RWPE1 (cell line): ENCODE results near the gene NSMCE1.

Experiments used
- CTCF ChIA-PET: fragments of 350-600 bp; sonication (Branson Sonifier 250); formaldehyde crosslinking; extraction: SDS; loops from one replicate; lab custom pipeline; 2021; lab: Yijun Ruan, JAX
- POLR2A ChIA-PET: fragments of 400-600 bp; formaldehyde crosslinking; extraction: SDS; loops from one replicate; lab custom pipeline; 2020; ENCODE audit warnings: antibody characterized with exemption; ENCODE audit not compliant: low non-redundant PET; lab: Yijun Ruan, JAX
- DNase-seq: peaks from one replicate; pipeline ENCODE4 v3.0.0; 2012; ENCODE audit warnings: low spot score
- H3K27ac ChIP-seq: fragments of 450-650 bp; 2 replicates; pipeline ENCODE4 v1.5.1; 2017
- CTCF ChIP-seq: fragments of 450-650 bp; conservative IDR thresholded peaks from 2 replicates; pipeline ENCODE4 v1.5.1; 2017; ENCODE audit warnings: low read depth, mild to moderate bottlenecking

NSMCE1 gene, protein sequence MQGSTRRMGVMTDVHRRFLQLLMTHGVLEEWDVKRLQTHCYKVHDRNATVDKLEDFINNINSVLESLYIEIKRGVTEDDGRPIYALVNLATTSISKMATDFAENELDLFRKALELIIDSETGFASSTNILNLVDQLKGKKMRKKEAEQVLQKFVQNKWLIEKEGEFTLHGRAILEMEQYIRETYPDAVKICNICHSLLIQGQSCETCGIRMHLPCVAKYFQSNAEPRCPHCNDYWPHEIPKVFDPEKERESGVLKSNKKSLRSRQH

GRCh38 chr16:27268376-27269299, at the start of gene NSMCE1:
NSMCE1 (minus strand) TSS chr16:27268772; CDS start chr16:27257570, 11,202 bp downstream.
- H3K27ac ChIP-seq: peak within 1 kb of the TSS; percentile 69
- TF ChIP-seq CTCF: 0 out of 2 replicates have a peak, but pooled peaks have one; percentile 8
- ChIA-PET POLR2A (no interaction called here), CTCF (interaction anchor here (0.6 kb wide), 2 partner anchors 12 to 220 kb away, joined by 3 read pairs; no protein-coding TSS in a partner anchor)
- peak; percentile 99 for DNase-seq

DNA sequence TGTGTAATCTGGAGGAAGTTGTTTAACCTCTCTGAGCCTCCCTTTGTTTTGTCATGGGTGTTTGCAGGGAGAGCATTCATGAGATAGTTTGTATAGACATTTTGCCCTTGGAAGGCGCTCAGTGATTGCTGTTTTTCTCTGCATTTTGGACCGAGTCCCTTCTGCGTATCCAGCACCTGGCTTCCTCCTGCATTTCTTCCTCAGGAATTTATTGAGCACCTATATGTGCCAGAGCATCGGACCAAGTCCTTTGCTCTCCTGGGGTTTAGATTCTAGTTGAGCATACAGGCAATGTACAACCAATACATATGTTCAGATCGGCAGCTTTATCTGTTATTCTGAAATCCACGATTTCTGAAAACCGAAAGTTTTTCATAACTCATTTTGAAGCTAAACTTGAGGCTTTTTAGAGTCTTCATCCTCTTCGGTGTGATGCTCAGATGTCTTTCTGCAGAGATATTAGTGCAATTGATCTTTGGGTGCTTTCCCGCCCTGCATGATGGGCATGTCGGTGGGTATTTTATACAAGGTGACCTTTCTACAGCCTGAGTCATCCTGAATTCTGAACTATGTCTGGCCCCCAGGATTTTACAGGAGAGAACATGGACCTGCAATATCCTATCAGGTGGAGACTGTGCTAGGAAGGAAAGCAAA, 49.3 kb upstream of the NSMCE1 start:
- no peak for DNase-seq
- ChIA-PET POLR2A (no interaction called here), CTCF (interaction anchor here (0.6 to 0.8 kb wide), 3 partner anchors 11 to 139 kb away, joined by 3 to 6 read pairs (median 3); no protein-coding TSS in a partner anchor)
- TF ChIP-seq CTCF: no peak
- H3K27ac ChIP-seq: peak overlapping the region; percentile 97

DNA sequence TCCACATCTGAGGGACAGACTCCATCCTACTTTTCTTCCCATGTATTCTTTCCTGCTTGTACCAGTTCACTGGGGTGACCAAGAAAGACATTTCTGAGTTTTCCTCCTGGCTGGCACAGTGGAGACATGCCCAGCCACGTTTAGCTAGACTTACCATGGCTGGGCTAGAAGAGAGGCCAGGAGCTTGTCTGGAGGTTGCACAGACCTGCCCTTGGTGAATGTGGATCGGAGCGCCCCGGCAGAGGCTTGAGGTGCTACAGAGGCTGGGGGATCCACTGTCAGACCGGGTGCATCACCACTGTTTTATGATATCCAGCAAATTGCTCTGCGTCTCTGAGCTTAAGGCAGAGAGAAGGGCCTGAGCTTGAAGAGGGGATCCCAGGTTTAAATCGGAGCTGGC, 48.7 kb upstream of the NSMCE1 start:
- peak; percentile 55 for DNase-seq
- TF ChIP-seq CTCF: no peak
- ChIA-PET POLR2A (no interaction called here), CTCF (no interaction called here)
- H3K27ac ChIP-seq: peak overlapping the region; percentile 97

DNA sequence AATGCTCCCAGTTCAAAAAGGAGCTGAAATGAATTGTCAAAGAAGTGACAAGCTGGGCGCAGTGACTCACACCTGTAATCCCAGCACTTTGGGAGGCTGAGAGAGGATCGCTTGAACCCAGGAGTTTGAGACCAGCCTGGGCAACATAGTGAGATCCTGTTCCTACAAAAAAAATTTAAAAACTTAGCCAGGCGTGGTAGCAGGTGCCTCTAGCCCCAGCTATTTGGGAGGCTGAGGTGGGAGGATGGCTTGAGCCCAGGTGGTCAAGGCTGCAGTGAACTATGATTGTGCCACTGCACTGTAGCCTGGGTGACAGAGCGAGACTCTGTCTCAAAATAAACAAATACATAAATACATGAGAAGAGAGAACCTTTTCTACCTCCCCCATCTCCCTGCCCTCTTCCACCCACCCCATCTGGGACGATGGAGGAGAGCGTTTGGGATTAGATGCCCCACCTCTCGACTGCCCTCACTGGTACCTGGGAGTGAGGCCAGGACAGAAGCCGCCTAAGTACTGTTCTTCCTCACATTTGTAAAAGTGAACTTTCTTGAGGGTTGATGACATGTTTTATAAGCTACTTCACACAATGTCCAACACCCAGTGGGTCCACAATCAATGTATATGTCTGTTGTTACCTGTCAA, 47.6 kb upstream of the NSMCE1 start:
- DNase-seq: no peak
- TF ChIP-seq CTCF: no peak
- ChIA-PET CTCF (interaction anchor here (0.6 kb wide), 2 partner anchors 21 to 52 kb away, joined by 4 to 7 read pairs; no protein-coding TSS in a partner anchor), POLR2A (interaction anchor here (1.2 kb wide), 1 partner anchor 72 kb away, joined by 3 read pairs; no protein-coding TSS in a partner anchor)
- peak overlapping the region; percentile 97 for H3K27ac ChIP-seq

DNA sequence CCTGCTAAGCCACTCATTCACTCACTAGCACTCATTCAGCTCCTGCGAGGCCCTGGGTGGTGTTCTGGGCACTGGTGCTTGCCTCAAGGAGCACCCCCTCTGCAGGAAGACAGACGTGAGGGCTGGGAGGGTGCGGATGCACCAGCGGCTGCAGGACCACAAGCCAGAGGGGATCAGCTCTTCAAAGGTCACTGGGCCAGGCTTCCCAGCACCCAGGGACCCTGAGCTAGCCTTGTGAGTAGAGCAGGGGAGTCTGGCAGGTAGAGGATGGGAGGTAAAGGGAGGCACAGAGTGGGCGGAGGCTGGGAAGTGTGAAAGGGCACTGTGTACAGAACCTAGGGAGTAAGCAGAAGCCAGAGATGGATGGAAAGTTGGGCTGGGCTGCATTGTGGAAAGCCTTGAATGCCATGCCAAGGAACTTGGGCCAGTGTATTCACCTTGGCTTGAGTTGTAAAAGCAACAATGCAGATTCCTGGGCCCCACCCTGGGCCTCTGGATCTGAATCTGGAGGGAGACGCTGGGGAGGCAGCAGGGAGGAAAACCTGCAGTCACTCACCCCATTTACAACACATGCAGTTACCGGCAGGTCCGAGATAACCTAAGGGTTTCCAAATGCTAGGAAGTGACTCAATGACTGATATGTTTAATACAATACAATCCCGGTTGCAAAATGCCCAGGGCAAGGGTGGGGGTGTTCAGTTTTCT, 46.9 kb upstream of the NSMCE1 start:
- ChIA-PET CTCF (interaction anchor here (0.7 to 0.9 kb wide), 2 partner anchors 13 to 81 kb away, joined by 3 read pairs; no protein-coding TSS in a partner anchor), POLR2A (interaction anchor here (1.2 kb wide), 1 partner anchor 71 kb away, joined by 3 read pairs; no protein-coding TSS in a partner anchor)
- peak; percentile 93 for DNase-seq
- TF ChIP-seq CTCF: no peak
- peak overlapping the region; percentile 97 for H3K27ac ChIP-seq
